Upper lobe of right lung (tissue), 1 donor: Measurements from ENCODE around the gene CD79A. TPM values are rescaled to one million over a fixed set of nuclear protein-coding genes. Genes with fewer than 3 reads are reported as not detected.

Experiments used
- ATAC-seq: fragments of 200-7000 bp; cut with Tn5 transposase; one replicate; pipeline ENCODE4 v1.9.1; 2020; ENCODE audit warnings: mild to moderate bottlenecking, moderate library complexity
- DNase-seq: peaks from one replicate; pipeline ENCODE4 v3.0.0-alpha.2; 2020
- H3K27ac ChIP-seq: fragments of 200-600 bp; one replicate; pipeline ENCODE4 v1.8.0; 2022
- H3K27me3 ChIP-seq: fragments of 200-600 bp; one replicate; pipeline ENCODE4 v1.8.0; 2022; ENCODE audit warnings: mild to moderate bottlenecking
- H3K36me3 ChIP-seq: fragments of 200-600 bp; one replicate; pipeline ENCODE4 v1.8.0; 2022
- H3K4me1 ChIP-seq: fragments of 200-600 bp; one replicate; pipeline ENCODE4 v1.8.0; 2022
- H3K4me3 ChIP-seq: fragments of 200-600 bp; one replicate; pipeline ENCODE4 v1.8.0; 2022; ENCODE audit warnings: mild to moderate bottlenecking
- H3K9me3 ChIP-seq: fragments of 200-600 bp; one replicate; pipeline ENCODE4 v1.8.0; 2022
- intact Hi-C: fragments of 100-400 bp; cut with DNase I; formaldehyde crosslinking; loops from one replicate; pipeline ENCODE4 v1.11.0; 2022
- total RNA-seq: library from RNA; stranded (reverse); fragmentation: NEBNext Ultra II Directional; extraction: Animal tissue kit (Norgen Biotek cat#: 25700); gene quantifications from one replicate; pipeline ENCODE4 v1.2.1, GENCODE V29; 2021
- TF ChIP-seq, protein P1 (sequence below): fragments of 200-600 bp; IDR thresholded peaks from one replicate; pipeline ENCODE4 v1.8.0; 2022; ENCODE audit warnings: antibody characterized with exemption
- donor health status: DM: no; HTN: yes; CAD: no; lungs with severe emphysema.

CD79A gene
- total RNA-seq, 1 donor from 2014 or later, result 1.4 TPM

DNA sequence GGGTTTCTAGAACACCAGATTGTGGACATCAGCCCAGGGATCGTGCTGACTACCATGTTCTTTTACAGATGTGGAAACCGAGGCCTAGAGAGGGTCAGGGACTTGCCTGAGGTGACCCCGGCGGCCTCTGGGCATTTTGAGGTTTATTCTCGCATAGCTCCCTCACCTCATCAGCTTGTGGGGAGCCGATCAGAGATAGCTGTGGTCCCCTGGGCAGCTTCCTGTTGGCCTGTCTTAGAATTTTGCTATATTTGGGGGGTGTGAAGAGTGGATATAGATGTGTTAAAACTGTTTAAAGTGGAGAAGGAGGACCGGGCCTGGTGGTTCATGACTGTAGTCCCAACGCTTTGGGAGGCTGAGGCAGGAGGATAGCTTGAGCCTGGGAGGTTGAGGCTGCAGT lies 12.8 kb downstream of the CD79A start:
- Histone ChIP-seq H3K36me3 (peaks cover 50% of the 10 kb centered on the region), H3K9me3 (no peaks in the 10 kb centered on the region), H3K4me3 (no peak overlapping the region), H3K27ac (no peak overlapping the region), H3K4me1 (peaks cover 38% of the 10 kb centered on the region), H3K27me3 (no peaks in the 10 kb centered on the region)
- intact Hi-C loops, result no loop called here
- TF ChIP-seq, protein P1, sequence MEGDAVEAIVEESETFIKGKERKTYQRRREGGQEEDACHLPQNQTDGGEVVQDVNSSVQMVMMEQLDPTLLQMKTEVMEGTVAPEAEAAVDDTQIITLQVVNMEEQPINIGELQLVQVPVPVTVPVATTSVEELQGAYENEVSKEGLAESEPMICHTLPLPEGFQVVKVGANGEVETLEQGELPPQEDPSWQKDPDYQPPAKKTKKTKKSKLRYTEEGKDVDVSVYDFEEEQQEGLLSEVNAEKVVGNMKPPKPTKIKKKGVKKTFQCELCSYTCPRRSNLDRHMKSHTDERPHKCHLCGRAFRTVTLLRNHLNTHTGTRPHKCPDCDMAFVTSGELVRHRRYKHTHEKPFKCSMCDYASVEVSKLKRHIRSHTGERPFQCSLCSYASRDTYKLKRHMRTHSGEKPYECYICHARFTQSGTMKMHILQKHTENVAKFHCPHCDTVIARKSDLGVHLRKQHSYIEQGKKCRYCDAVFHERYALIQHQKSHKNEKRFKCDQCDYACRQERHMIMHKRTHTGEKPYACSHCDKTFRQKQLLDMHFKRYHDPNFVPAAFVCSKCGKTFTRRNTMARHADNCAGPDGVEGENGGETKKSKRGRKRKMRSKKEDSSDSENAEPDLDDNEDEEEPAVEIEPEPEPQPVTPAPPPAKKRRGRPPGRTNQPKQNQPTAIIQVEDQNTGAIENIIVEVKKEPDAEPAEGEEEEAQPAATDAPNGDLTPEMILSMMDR, result no peak
- DNase-seq (no peak), ATAC-seq (no peak)

DNA sequence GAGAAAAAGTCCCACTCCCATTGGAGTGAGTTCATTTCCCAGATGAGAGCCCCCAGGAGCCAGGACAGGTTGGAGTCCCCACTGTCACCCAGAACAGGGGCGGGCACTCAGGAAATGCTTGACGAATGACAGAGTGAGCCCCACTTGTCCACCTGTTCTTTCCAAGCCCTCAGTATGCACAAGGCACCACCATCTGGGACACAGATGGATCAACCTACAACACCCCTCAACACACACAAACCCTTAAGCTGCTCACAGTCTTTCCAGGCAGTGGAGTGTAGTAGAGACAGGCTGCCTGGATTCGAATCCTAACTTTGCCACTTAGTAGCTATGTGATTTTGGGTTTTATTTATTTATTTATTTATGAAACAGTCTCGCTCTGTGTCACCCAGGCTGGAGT lies 13.9 kb downstream of the CD79A start:
- intact Hi-C loops, result no loop called here
- ATAC-seq (no peak), DNase-seq (no peak)
- Histone ChIP-seq H3K9me3 (no peaks in the 10 kb centered on the region), H3K4me1 (peaks cover 27% of the 10 kb centered on the region), H3K27me3 (no peaks in the 10 kb centered on the region), H3K36me3 (peaks cover 61% of the 10 kb centered on the region), H3K4me3 (no peak overlapping the region), H3K27ac (no peak overlapping the region)
- TF ChIP-seq, protein P1, result no peak

DNA sequence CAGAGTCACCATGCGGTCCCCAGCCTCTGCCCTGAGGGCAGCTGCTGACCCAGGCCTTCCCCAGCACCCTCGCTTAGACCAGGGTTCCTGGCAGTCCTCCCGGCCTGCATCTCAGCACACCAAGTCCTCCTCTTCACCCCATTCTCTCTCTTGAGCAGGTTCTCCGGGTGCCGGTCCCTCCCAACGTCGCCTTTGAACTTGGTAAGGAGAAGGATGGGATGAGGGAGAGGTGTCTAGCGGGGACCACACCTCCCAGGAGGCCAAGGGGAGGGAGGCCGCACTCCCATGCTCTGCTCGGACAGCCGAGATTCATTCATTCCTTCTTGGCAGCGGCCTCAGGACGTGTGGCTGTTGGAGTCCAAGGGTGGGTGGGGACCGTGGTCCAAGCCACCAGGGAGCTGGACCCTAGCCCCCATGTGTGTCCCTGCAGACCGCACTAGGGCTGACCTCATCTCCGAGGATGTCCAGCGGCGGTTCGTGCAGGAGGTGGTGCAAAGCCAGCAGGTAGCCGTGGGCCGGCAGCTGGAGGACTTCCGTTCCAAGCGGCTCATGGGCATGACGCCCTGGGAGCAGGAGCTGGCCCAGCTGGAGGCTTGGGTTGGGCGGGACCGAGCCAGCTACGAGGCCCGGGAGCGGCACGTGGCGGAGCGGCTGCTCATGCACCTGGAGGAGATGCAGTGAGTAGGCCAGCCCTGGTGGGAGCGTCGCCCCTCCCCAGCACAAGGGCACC lies 15.3 kb downstream of the CD79A start:
- TF ChIP-seq, protein P1, result no peak
- no peak for DNase-seq
- intact Hi-C loops, result no loop called here
- H3K27me3 ChIP-seq, result no peaks in the 10 kb centered on the region
- no peak for ATAC-seq
- peaks cover 13% of the 10 kb centered on the region for H3K4me1 ChIP-seq
- H3K9me3 ChIP-seq, result no peaks in the 10 kb centered on the region
- H3K27ac ChIP-seq, result no peak overlapping the region
- H3K4me3 ChIP-seq, result no peak overlapping the region
- H3K36me3 ChIP-seq, result peaks cover 67% of the 10 kb centered on the region

DNA sequence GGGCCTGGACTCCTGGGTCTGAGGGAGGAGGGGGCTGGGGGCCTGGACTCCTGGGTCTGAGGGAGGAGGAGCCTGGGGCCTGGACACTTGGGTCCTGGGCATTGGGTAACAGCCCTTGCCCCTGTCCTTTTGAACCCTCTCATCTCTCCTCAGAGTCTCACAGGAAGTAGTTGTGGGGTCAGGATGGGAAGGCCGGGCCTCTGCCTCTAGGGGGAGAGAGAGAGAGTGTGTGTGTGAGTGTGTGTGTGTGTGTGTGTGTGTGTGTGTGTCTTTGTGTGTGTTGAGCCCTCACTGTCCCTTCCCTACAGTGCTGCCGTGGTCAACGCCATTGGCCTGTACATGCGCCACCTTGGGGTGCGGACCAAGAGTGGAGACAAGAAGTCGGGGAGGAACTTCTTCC lies 16.8 kb downstream of the CD79A start:
- Histone ChIP-seq H3K36me3 (peaks cover 71% of the 10 kb centered on the region), H3K27ac (no peak overlapping the region), H3K27me3 (no peaks in the 10 kb centered on the region), H3K4me1 (peaks cover under 1% of the 10 kb centered on the region), H3K4me3 (no peak overlapping the region), H3K9me3 (no peaks in the 10 kb centered on the region)
- intact Hi-C loops, result no loop called here
- DNase-seq (no peak), ATAC-seq (no peak)
- TF ChIP-seq, protein P1, result no peak

DNA sequence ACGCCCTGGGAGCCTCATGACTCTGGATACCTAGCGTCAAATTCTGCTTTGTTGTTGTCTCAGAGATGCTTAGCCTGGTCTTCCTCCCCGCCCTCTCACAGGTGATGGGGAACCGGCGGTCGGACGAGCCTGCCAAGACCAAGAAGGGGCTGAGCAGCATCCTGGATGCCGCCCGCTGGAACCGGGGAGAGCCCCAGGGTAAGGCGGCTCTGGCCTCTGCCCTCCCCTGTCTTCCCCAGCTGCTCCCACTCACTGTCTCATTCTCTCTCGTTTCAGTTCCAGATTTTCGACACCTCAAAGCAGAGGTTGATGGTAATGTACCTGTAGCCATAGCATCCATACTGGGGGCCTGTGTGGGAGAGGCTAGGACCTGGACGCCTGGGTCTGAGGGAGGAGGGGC lies 17.3 kb downstream of the CD79A start:
- ATAC-seq (no peak), DNase-seq (no peak)
- Histone ChIP-seq H3K27me3 (no peaks in the 10 kb centered on the region), H3K4me3 (no peak overlapping the region), H3K9me3 (no peaks in the 10 kb centered on the region), H3K36me3 (peaks cover 71% of the 10 kb centered on the region), H3K27ac (no peak overlapping the region), H3K4me1 (no peaks in the 10 kb centered on the region)
- TF ChIP-seq, protein P1, result no peak
- intact Hi-C loops, result no loop called here
